Measurements from ENCODE around the gene ALAS1.

- no peak for TF ChIP-seq CTCF (IDR thresholded peaks at IDR 0.05)
- no peak for TF ChIP-seq POLR2A (IDR thresholded peaks at IDR 0.05)
- no peak for TF ChIP-seq POLR2AphosphoS5 (IDR thresholded peaks at IDR 0.05)
- TF ChIP-seq EP300 (IDR thresholded peaks at IDR 0.05; ENCODE audit: low read depth) = no peak
Measured at GRCh38 chr3:52182691-52183090, 15.3 kb upstream of the ALAS1 start.

Data from transverse colon (tissue), 4 donors.